Epithelial cell of proximal tubule (primary cell): ENCODE results near the gene GCK. TPM values are rescaled to one million over a fixed set of nuclear protein-coding genes. Genes with fewer than 3 reads are reported as not detected.

Experiments used
- DNase-seq: peaks from one replicate; pipeline ENCODE4 v3.0.0-alpha.2; 2011; ENCODE audit warnings: low read depth
- H3K4me3 ChIP-seq: 2 replicates; pipeline ENCODE4 v1.5.1; 2011; ENCODE audit warnings: low read depth, mild to moderate bottlenecking, low read length
- total RNA-seq: library from RNA; depleted of rRNA; stranded (reverse); fragments of >200 nt; gene quantifications from 2 replicates; pipeline ENCODE4 v1.2.3, GENCODE V29; 2015
- TF ChIP-seq, protein P1 (sequence below): conservative IDR thresholded peaks from 2 replicates; pipeline ENCODE4 v1.5.1; 2012; ENCODE audit warnings: low read depth, mild to moderate bottlenecking, low read length

GCK gene
- total RNA-seq, 1 donor from 2014 or later: 1.0 TPM

DNA sequence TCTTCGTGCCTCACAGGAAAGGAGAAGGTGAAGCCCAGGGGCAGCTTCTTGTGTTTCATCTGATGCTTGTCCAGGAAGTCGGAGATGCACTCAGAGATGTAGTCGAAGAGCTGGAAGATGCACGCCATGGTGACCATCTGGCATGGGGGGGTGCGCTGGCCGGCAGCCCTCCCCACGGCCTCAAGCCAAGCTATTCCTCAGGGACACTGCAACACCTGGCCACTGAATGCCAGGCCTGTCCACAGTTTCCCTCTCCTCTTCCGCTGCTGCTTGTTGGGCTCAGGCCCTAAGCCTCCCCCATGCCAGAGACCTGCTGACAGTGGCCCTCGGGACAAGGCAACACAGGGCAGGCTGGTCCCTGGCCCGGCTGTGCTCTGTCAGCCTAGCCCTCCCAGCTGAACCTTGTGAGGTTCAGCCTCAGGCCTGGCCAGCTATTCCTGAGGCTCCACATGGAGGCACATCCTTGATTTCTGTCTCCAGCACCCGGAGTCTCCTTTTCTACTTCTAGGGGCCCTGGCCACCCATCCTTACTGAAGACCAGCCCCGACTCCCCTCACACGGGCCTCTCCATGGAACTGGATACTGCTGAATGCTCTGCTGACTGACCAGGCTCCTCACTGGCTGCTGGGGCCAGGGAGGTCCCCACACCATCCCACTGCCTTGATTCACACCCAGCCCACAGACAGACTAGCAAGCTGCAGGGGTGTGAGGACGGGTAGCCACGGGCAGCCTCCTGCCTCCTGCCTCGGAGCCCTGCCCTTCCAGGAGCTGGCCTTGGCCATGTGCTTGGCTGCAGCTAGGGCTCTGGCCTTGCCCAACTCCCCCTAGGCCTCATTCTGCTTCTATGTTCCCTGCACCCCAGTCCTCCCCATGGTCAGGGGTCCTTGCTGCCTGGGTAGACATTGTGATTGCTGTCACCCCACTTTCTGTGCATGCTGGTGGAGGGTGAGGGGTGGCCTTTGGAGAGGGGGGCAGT is 38.0 kb downstream of the GCK start:
- TF ChIP-seq, protein P1, sequence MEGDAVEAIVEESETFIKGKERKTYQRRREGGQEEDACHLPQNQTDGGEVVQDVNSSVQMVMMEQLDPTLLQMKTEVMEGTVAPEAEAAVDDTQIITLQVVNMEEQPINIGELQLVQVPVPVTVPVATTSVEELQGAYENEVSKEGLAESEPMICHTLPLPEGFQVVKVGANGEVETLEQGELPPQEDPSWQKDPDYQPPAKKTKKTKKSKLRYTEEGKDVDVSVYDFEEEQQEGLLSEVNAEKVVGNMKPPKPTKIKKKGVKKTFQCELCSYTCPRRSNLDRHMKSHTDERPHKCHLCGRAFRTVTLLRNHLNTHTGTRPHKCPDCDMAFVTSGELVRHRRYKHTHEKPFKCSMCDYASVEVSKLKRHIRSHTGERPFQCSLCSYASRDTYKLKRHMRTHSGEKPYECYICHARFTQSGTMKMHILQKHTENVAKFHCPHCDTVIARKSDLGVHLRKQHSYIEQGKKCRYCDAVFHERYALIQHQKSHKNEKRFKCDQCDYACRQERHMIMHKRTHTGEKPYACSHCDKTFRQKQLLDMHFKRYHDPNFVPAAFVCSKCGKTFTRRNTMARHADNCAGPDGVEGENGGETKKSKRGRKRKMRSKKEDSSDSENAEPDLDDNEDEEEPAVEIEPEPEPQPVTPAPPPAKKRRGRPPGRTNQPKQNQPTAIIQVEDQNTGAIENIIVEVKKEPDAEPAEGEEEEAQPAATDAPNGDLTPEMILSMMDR: no peak
- no peak overlapping the region for H3K4me3 ChIP-seq
- no peak for DNase-seq

DNA sequence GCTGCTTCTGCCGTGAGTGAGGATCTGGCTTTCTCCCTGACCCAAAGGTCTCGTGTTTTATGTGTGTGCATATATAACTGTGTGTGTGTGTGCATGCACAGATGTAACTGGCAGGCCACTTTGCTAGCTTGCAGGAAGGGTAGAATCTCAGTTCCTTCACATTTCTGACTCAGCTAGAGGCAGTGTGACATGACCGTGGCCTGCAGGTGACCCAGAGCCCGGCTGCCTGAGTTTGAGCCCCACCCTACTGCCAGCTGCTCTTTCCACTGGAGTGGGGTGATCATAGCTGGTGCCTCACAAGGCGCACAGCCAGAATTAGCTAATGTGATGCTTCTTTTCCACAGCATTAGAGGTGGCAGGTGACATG is 38.8 kb downstream of the GCK start:
- no peak for DNase-seq
- TF ChIP-seq, protein P1: no peak
- no peak overlapping the region for H3K4me3 ChIP-seq

DNA sequence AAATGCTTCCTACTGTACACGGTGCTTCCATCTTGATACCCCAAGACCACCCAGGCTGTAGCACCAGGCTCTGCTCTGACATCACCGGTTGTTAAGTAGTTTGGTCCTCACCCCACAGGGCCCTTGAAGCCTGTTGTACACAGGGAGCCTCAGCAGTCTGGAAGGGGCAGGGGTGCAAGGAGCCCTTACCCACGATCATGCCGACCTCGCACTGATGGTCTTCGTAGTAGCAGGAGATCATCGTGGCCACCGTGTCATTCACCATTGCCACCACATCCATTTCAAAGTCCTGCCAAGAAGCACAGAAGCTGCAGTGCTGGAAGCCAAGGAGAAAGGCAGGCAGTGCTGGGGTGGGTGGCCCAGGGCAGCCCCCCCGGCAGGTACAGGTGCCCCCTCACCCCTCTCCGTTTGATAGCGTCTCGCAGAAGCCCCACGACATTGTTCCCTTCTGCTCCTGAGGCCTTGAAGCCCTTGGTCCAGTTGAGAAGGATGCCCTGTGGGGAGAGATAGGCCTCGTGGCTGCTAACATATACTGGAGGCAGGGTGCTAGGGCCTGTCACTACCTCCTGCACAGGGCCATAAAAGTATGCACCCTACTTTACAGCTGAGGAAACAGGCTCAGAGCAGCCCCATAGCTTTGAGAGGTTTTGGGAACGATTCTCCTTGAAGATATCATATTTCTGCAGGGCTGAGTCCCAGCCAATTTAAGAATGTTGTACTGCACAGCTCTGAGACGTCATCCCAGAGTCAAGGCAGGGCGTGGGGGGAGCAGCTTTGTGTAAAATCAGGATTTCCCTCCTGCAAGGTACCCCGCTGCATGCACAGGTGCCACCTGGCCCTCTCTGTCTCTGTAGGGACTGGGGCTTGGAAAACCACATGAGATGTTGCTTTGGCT is 39.4 kb downstream of the GCK start:
- DNase-seq: no peak
- no peak overlapping the region for H3K4me3 ChIP-seq
- TF ChIP-seq, protein P1: no peak

DNA sequence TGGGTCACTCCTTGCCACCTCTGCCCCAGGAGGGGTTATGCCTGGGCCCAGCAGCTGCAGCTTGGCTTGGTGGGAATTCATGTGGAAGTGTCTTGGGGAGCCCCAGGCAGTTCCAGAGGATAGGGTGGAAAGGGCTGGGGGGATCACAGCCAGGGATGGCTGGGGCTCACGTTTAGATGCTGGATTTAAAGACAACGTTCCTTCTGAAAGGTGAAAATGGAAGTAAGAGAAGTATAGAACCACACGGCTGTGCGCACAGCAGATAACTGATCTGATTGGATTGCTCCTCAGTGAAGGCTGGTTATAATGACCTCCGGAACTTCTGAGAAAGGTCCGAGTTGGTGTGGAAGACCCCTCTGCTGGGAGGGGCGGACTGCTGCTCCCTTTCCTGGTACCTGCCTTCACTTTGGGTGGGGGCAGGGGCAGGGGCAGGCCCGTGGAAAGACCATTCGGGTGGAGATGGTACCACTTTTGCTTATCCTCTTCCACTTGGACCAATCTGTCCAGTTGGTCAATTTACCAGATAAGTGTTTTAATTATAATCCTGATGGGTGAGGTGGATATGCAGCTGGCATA is 40.2 kb downstream of the GCK start:
- DNase-seq: no peak
- TF ChIP-seq, protein P1: no peak
- H3K4me3 ChIP-seq: no peak overlapping the region

DNA sequence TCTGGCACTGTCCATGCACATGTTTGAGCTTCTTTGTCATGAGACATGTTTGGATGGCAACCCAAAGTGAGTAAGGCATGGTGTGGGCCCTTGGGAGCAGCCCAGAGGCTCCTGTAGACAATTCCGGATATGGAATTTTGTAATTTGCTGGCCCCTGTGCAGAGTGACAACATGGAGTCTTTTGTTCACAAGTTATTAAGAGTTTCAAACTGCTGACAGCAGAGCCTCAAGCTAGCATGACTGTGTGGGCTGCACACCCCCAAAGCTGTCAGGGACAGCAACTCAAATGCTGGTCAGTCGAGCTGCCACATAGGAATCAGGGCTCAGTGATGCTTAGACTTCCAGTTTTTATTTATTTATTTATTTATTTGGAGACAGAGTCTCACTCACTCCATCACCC is 41.1 kb downstream of the GCK start:
- DNase-seq: no peak
- H3K4me3 ChIP-seq: no peak overlapping the region
- TF ChIP-seq, protein P1: no peak

DNA sequence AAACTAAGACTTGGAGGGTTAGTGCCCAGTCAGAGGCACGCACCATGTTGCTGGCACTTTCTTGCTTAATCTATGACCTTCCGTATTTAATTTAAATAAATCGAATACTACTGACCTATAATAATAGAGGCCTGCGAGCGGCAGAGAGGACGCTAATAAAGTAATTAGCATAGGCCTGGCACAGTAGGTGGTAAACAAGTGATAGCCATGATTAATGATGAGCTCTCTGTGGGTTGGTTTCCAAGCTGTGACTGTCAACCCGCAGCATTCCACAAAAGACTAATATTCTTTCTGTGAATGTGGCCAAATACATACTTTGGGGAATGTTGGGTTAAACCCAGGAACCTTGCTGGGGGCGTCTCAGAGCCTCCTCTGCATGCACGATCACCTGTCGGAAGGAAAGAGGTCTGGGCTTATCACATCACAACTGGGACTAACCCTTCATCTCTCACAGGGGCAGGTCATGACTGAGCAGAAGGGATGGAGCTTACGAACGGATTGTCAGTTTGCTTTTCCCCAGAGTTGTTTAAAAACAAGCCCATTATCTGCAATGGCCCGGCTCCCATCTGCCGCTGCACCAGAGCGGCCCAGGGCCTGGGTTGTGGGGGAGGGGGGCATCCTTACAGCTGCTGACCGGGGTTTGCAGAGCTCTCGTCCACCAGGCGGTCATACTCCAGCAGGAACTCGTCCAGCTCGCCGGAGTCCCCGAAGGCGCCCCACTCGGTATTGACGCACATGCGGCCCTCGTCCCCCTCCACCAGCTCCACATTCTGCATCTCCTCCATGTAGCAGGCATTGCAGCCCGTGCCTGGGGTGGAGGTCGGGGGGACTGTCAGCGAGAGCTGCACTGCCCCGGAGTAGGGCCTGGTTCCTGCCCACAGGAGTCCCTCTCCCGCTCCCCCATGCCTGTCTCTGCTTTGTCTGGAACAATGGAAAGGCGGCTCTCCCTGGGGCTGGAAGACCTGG is 41.9 kb downstream of the GCK start:
- no peak overlapping the region for H3K4me3 ChIP-seq
- TF ChIP-seq, protein P1: no peak
- no peak for DNase-seq
